ENCODE results near the gene B4GALNT3. TPM values are rescaled to one million over a fixed set of nuclear protein-coding genes. Genes with fewer than 3 reads are reported as not detected.

B4GALNT3 gene
- total RNA-seq, 1 donor from 2014 or later, result 67.0 TPM

- H3K27me3 Mint-ChIP-seq, result no peaks in the 10 kb centered on the region
- H3K9me3 Mint-ChIP-seq (ENCODE audit: low read depth), result peaks cover 22% of the 10 kb centered on the region
- no peak overlapping the region for H3K27ac Mint-ChIP-seq
- no peak for DNase-seq (ENCODE audit: low spot score, unreplicated experiment)
- no peak for TF ChIP-seq CTCF (IDR thresholded peaks at IDR 0.05; ENCODE audit: unreplicated experiment)
- H3K36me3 Mint-ChIP-seq (ENCODE audit: insufficient read depth), result peaks cover 19% of the 10 kb centered on the region
- H3K4me3 Mint-ChIP-seq (ENCODE audit: low read depth), result no peak overlapping the region
- no peaks in the 10 kb centered on the region for H3K4me1 Mint-ChIP-seq (ENCODE audit: low read depth)
These were observed 73.3 kb downstream of the B4GALNT3 start for GRCh38 chr12:532908-533565.

- Mint-ChIP-seq H3K27me3 (no peaks in the 10 kb centered on the region), H3K27ac (no peak overlapping the region)
These were observed 74.0 kb downstream of the B4GALNT3 start for GRCh38 chr12:533718-534117.

GRCh38 chr12:534216-534615 is 74.5 kb downstream of the B4GALNT3 start:
- TF ChIP-seq CTCF (IDR thresholded peaks at IDR 0.05; ENCODE audit: unreplicated experiment), result no peak
- H3K27ac Mint-ChIP-seq, result no peak overlapping the region
- no peak for DNase-seq (ENCODE audit: low spot score, unreplicated experiment)
- H3K36me3 Mint-ChIP-seq (ENCODE audit: insufficient read depth), result peaks cover 17% of the 10 kb centered on the region
- H3K4me3 Mint-ChIP-seq (ENCODE audit: low read depth), result no peak overlapping the region
- H3K9me3 Mint-ChIP-seq (ENCODE audit: low read depth), result peaks cover 18% of the 10 kb centered on the region
- H3K27me3 Mint-ChIP-seq, result no peaks in the 10 kb centered on the region
- H3K4me1 Mint-ChIP-seq (ENCODE audit: low read depth), result peaks cover 1% of the 10 kb centered on the region

More at GRCh38 chr12:533718-534117, 74.0 kb downstream of the B4GALNT3 start:
- TF ChIP-seq CTCF (IDR thresholded peaks at IDR 0.05; ENCODE audit: unreplicated experiment), result no peak
- DNase-seq (ENCODE audit: low spot score, unreplicated experiment), result no peak
- no peaks in the 10 kb centered on the region for H3K4me1 Mint-ChIP-seq (ENCODE audit: low read depth)
- H3K36me3 Mint-ChIP-seq (ENCODE audit: insufficient read depth), result peaks cover 19% of the 10 kb centered on the region
- peaks cover 22% of the 10 kb centered on the region for H3K9me3 Mint-ChIP-seq (ENCODE audit: low read depth)
- no peak overlapping the region for H3K4me3 Mint-ChIP-seq (ENCODE audit: low read depth)

- no peak overlapping the region for H3K4me3 Mint-ChIP-seq (ENCODE audit: low read depth)
- no peaks in the 10 kb centered on the region for H3K27me3 Mint-ChIP-seq
- no peak for TF ChIP-seq CTCF (IDR thresholded peaks at IDR 0.05; ENCODE audit: unreplicated experiment)
- DNase-seq (ENCODE audit: low spot score, unreplicated experiment), result no peak
- peaks cover 11% of the 10 kb centered on the region for H3K9me3 Mint-ChIP-seq (ENCODE audit: low read depth)
- no peak overlapping the region for H3K27ac Mint-ChIP-seq
- H3K4me1 Mint-ChIP-seq (ENCODE audit: low read depth), result peaks cover 2% of the 10 kb centered on the region
- peaks cover 12% of the 10 kb centered on the region for H3K36me3 Mint-ChIP-seq (ENCODE audit: insufficient read depth)
These were observed 75.7 kb downstream of the B4GALNT3 start for GRCh38 chr12:535396-535795.

- Mint-ChIP-seq H3K9me3 (ENCODE audit: low read depth) (peaks cover 5% of the 10 kb centered on the region), H3K27me3 (no peaks in the 10 kb centered on the region), H3K36me3 (ENCODE audit: insufficient read depth) (peaks cover 6% of the 10 kb centered on the region), H3K4me3 (ENCODE audit: low read depth) (no peak overlapping the region), H3K27ac (no peak overlapping the region), H3K4me1 (ENCODE audit: low read depth) (peaks cover 2% of the 10 kb centered on the region)
- no peak for TF ChIP-seq CTCF (IDR thresholded peaks at IDR 0.05; ENCODE audit: unreplicated experiment)
- DNase-seq (ENCODE audit: low spot score, unreplicated experiment), result no peak
These were observed 77.1 kb downstream of the B4GALNT3 start for GRCh38 chr12:536751-537245.
